ENCODE data around the gene TBC1D10A.

- TF ChIP-seq CTCF (IDR thresholded peaks at IDR 0.05; ENCODE audit: poor library complexity) (no peak), EZH2phosphoT487 (IDR thresholded peaks at IDR 0.05; ENCODE audit: low read depth, severe bottlenecking, unreplicated experiment) (no peak), EZH2 (IDR thresholded peaks at IDR 0.05; ENCODE audit: borderline replicate concordance) (no peak)
These were observed 37.4 kb downstream of the TBC1D10A start, which contains the start of gene CASTOR1 for GRCh38 chr22:30289141-30289979.
